Measurements from ENCODE around the gene CPN2. TPM values are rescaled to one million over a fixed set of nuclear protein-coding genes. Genes with fewer than 3 reads are reported as not detected.

CPN2 gene
- total and polyA plus RNA-seq, 10 of the 15 experiments (the other 5 are each of a cell fraction or from before 2014, with no cell fraction given): not detected

GRCh38 chr3:194392576-194392975 is 41.4 kb upstream of the CPN2 start:
- POLR2A ChIA-PET: no interaction called here
- peaks cover 2% of the 10 kb centered on the region; the same call in 1 of the 3 replicates for H3K9me3 ChIP-seq (replicated peaks; ENCODE audit: control insufficient read depth, insufficient read depth, low read length)
- H3K79me2 ChIP-seq (ENCODE audit: control insufficient read depth, insufficient read depth, low read length): no peaks in the 10 kb centered on the region
- no peaks in the 10 kb centered on the region for H3K36me3 ChIP-seq (ENCODE audit: control insufficient read depth in 2 of 2, insufficient read depth in 2 of 2, low read length in 1 of 2)
- no TSS peak for BruUV-seq (replicated peaks)
- in situ Hi-C loops (cut with MboI) (no loop called here), intact Hi-C loops (cut with micrococcal nuclease; ENCODE audit: unreplicated experiment) (no loop called here)
- 73% methylated on average over 7 of the region's 7 CpGs for WGBS (ENCODE audit: insufficient coverage, insufficient replicate concordance, low lambda C conversion rate, missing lambda C conversion rate)
- FAIRE-seq (no peak), ATAC-seq (no peak), DNase-seq (ENCODE audit: low read depth, low spot score) (no peak)
- peaks cover 4% of the 10 kb centered on the region for H3K4me1 ChIP-seq (ENCODE audit: control insufficient read depth, insufficient read depth, low read length)
- H3K27me3 ChIP-seq (replicated peaks in 1 of 2; ENCODE audit: control insufficient read depth in 2 of 2, insufficient read depth in 2 of 2, low read length in 1 of 2): peaks cover 3 to 5% of the 10 kb centered on the region in 2 experiments; a peak in 3 of 4 replicates
- CTCF ChIA-PET: interaction anchor here (1.3 to 1.4 kb wide), 2 partner anchors 10 to 11 kb away, joined by 4 to 7 read pairs; no protein-coding TSS in a partner anchor
- RAD21 ChIA-PET (ENCODE audit: unreplicated experiment): no interaction called here
- no peaks in the 10 kb centered on the region for H4K20me1 ChIP-seq (ENCODE audit: control insufficient read depth, insufficient read depth)
- no peak overlapping the region for H3K4me2 ChIP-seq (ENCODE audit: control insufficient read depth, insufficient read depth)
- no peak overlapping the region for H2AFZ ChIP-seq (ENCODE audit: control insufficient read depth, low read depth, low read length)
- no peak overlapping the region for H3K9ac ChIP-seq (ENCODE audit: control insufficient read depth, insufficient read depth, low read length)
- no peak for TF ChIP-seq EZH2 (IDR thresholded peaks at IDR 0.05; ENCODE audit: borderline replicate concordance, control insufficient read depth, low read depth, low read length)
- TF ChIP-seq POLR2A (IDR thresholded peaks at IDR 0.05; ENCODE audit: low read depth, low read length): no peak
- TF ChIP-seq CBX3 (IDR thresholded peaks at IDR 0.05; ENCODE audit: borderline replicate concordance, low read depth): no peak
- no peak for TF ChIP-seq E4F1 (IDR thresholded peaks at IDR 0.05; ENCODE audit: borderline replicate concordance, partially characterized antibody)
- no peak overlapping the region for H3K27ac ChIP-seq (ENCODE audit: control insufficient read depth, insufficient read depth)
- SMC1A ChIA-PET (ENCODE audit: uncharacterized antibody, unreplicated experiment): no interaction called here
- no peak overlapping the region for H3K4me3 ChIP-seq

GRCh38 chr3:194390835-194391234 is 39.7 kb upstream of the CPN2 start:
- ChIA-PET SMC1A (ENCODE audit: uncharacterized antibody, unreplicated experiment) (no interaction called here), POLR2A (no interaction called here), CTCF (interaction anchor here (0.6 to 1.5 kb wide), 2 partner anchors 13 to 44 kb away, joined by 3 read pairs; no protein-coding TSS in a partner anchor), RAD21 (ENCODE audit: unreplicated experiment) (no interaction called here)
- TF ChIP-seq NFYB (IDR thresholded peaks at IDR 0.05; ENCODE audit: insufficient read depth, low read depth, low read length) (no peak), PBX3 (IDR thresholded peaks at IDR 0.05; ENCODE audit: insufficient replicate concordance, low read depth, low read length) (no peak), HDAC2 (IDR thresholded peaks at IDR 0.05) (no peak), E2F4 (IDR thresholded peaks at IDR 0.05; ENCODE audit: low read depth, low read length) (no peak), TCF12 (IDR thresholded peaks at IDR 0.05; ENCODE audit: low read depth, low read length) (no peak), ATF3 (IDR thresholded peaks at IDR 0.05; ENCODE audit: borderline replicate concordance, extremely low read depth, low read depth, low read length) (no peak), CHD2 (IDR thresholded peaks at IDR 0.05; ENCODE audit: borderline replicate concordance, low read depth, low read length) (no peak), ZNF24 (IDR thresholded peaks at IDR 0.05) (no peak), SMARCA5 (IDR thresholded peaks at IDR 0.05) (no peak)
- Histone ChIP-seq H4K20me1 (ENCODE audit: control insufficient read depth, insufficient read depth) (no peaks in the 10 kb centered on the region), H3K4me1 (ENCODE audit: control insufficient read depth, insufficient read depth, low read length) (no peaks in the 10 kb centered on the region), H2AFZ (ENCODE audit: control insufficient read depth, low read depth, low read length) (no peak overlapping the region), H3K27ac (ENCODE audit: control insufficient read depth, insufficient read depth) (no peak overlapping the region), H3K79me2 (ENCODE audit: control insufficient read depth, insufficient read depth, low read length) (no peaks in the 10 kb centered on the region), H3K36me3 (ENCODE audit: control insufficient read depth in 2 of 2, insufficient read depth in 2 of 2, low read length in 1 of 2) (no peaks in the 10 kb centered on the region), H3K9me3 (replicated peaks; ENCODE audit: control insufficient read depth, insufficient read depth, low read length) (peaks cover 2% of the 10 kb centered on the region; the same call in 1 of the 3 replicates), H3K27me3 (replicated peaks in 1 of 2; ENCODE audit: control insufficient read depth in 2 of 2, insufficient read depth in 2 of 2, low read length in 1 of 2) (no peaks in the 10 kb centered on the region; a peak in 3 of 4 replicates), H3K4me2 (ENCODE audit: control insufficient read depth, insufficient read depth) (no peak overlapping the region), H3K4me3 (no peak overlapping the region), H3K9ac (ENCODE audit: control insufficient read depth, insufficient read depth, low read length) (no peak overlapping the region)
- DNase-seq (ENCODE audit: low read depth, low spot score) (no peak), FAIRE-seq (no peak), ATAC-seq (no peak)
- no TSS peak for BruUV-seq (replicated peaks)
- intact Hi-C loops (cut with micrococcal nuclease; ENCODE audit: unreplicated experiment): no loop called here
- in situ Hi-C loops (cut with MboI): no loop called here
